WTC11 (cell line): ENCODE data around the gene NOXO1. TPM values are rescaled to one million over a fixed set of nuclear protein-coding genes. Genes with fewer than 3 reads are reported as not detected.

Experiments used
- ATF3 ChIP-seq: sonication (generic); formaldehyde crosslinking; conservative IDR thresholded peaks from 2 replicates; pipeline ENCODE4 v1.8.1; 2022; ENCODE audit warnings: mild to moderate bottlenecking, missing genetic modification reagents
- CREM ChIP-seq: sonication (generic); formaldehyde crosslinking; IDR thresholded peaks from 2 replicates; pipeline ENCODE4 v1.8.1; 2022; ENCODE audit warnings: mild to moderate bottlenecking, missing genetic modification reagents, moderate library complexity
- E2F1 ChIP-seq: sonication (generic); formaldehyde crosslinking; IDR thresholded peaks from 2 replicates; pipeline ENCODE4 v1.8.0; 2022; ENCODE audit warnings: mild to moderate bottlenecking, missing genetic modification reagents
- ETV6 ChIP-seq: sonication (generic); formaldehyde crosslinking; IDR thresholded peaks from 2 replicates; pipeline ENCODE4 v1.8.1; 2022; ENCODE audit warnings: mild to moderate bottlenecking, missing genetic modification reagents
- FOXK1 ChIP-seq: sonication (generic); formaldehyde crosslinking; IDR thresholded peaks from 2 replicates; pipeline ENCODE4 v1.8.0; 2022; ENCODE audit warnings: mild to moderate bottlenecking, moderate library complexity, missing genetic modification reagents
- IRF1 ChIP-seq: sonication (generic); formaldehyde crosslinking; IDR thresholded peaks from 2 replicates; pipeline ENCODE4 v1.8.0; 2023; ENCODE audit warnings: missing genetic modification reagents
- IRF2 ChIP-seq: sonication (generic); formaldehyde crosslinking; IDR thresholded peaks from 2 replicates; pipeline ENCODE4 v1.8.0; 2022; ENCODE audit warnings: low read depth, missing genetic modification reagents, borderline replicate concordance
- JAZF1 ChIP-seq: fragments of 250-450 bp; sonication (Bioruptor Pico); IDR thresholded peaks from 2 replicates; pipeline ENCODE4 v1.9.0; 2021; ENCODE audit warnings: moderate library complexity, mild to moderate bottlenecking, inconsistent platforms
- MAX ChIP-seq: sonication (generic); formaldehyde crosslinking; IDR thresholded peaks from 2 replicates; pipeline ENCODE4 v1.8.0; 2022; ENCODE audit warnings: mild to moderate bottlenecking, missing genetic modification reagents
- MXD4 ChIP-seq: fragments of 250-450 bp; sonication (Bioruptor Pico); IDR thresholded peaks from 2 replicates; pipeline ENCODE4 v1.8.0; 2021; ENCODE audit warnings: mild to moderate bottlenecking, moderate library complexity, borderline replicate concordance
- NFATC4 ChIP-seq: fragments of 250-450 bp; sonication (Bioruptor Pico); IDR thresholded peaks from 2 replicates; pipeline ENCODE4 v1.9.0; 2021; ENCODE audit warnings: mild to moderate bottlenecking
- NFYB ChIP-seq: sonication (generic); formaldehyde crosslinking; conservative IDR thresholded peaks from 2 replicates; pipeline ENCODE4 v1.8.0; 2022; ENCODE audit warnings: low read depth, missing genetic modification reagents
- NR2C2 ChIP-seq: sonication (generic); formaldehyde crosslinking; IDR thresholded peaks from 2 replicates; pipeline ENCODE4 v1.8.0; 2022; ENCODE audit warnings: mild to moderate bottlenecking, missing genetic modification reagents
- PRDM15 ChIP-seq: sonication (generic); formaldehyde crosslinking; IDR thresholded peaks from 2 replicates; pipeline ENCODE4 v1.8.0; 2022; ENCODE audit warnings: missing genetic modification reagents
- PRRX2 ChIP-seq: fragments of 250-450 bp; sonication (Bioruptor Pico); IDR thresholded peaks from 2 replicates; pipeline ENCODE4 v1.8.0; 2021; ENCODE audit warnings: mild to moderate bottlenecking
- SMAD3 ChIP-seq: sonication (generic); formaldehyde crosslinking; IDR thresholded peaks from 2 replicates; pipeline ENCODE4 v1.8.0; 2022; ENCODE audit warnings: missing genetic modification reagents, mild to moderate bottlenecking, borderline replicate concordance
- TCF7 ChIP-seq: sonication (generic); formaldehyde crosslinking; IDR thresholded peaks from 2 replicates; pipeline ENCODE4 v1.8.0; 2022; ENCODE audit warnings: mild to moderate bottlenecking, low read depth, missing genetic modification reagents, moderate library complexity
- TEAD4 ChIP-seq: sonication (generic); formaldehyde crosslinking; IDR thresholded peaks from 2 replicates; pipeline ENCODE4 v1.8.0; 2022; ENCODE audit warnings: mild to moderate bottlenecking, missing genetic modification reagents
- TP53 ChIP-seq: sonication (generic); formaldehyde crosslinking; IDR thresholded peaks from 2 replicates; pipeline ENCODE4 v1.8.1; 2023; ENCODE audit warnings: mild to moderate bottlenecking, missing genetic modification reagents
- ZBTB43 ChIP-seq: sonication (generic); formaldehyde crosslinking; IDR thresholded peaks from 2 replicates; pipeline ENCODE4 v1.8.1; 2023; ENCODE audit warnings: mild to moderate bottlenecking, missing genetic modification reagents
- ZMAT4 ChIP-seq: fragments of 250-450 bp; sonication (Bioruptor Pico); IDR thresholded peaks from 2 replicates; pipeline ENCODE4 v1.9.0; 2021; ENCODE audit warnings: mild to moderate bottlenecking
- ZNF138 ChIP-seq: sonication (generic); formaldehyde crosslinking; conservative IDR thresholded peaks from 2 replicates; pipeline ENCODE4 v1.8.1; 2022; ENCODE audit warnings: mild to moderate bottlenecking, moderate library complexity, missing genetic modification reagents
- ZNF232 ChIP-seq: sonication (generic); formaldehyde crosslinking; IDR thresholded peaks from 2 replicates; pipeline ENCODE4 v1.8.0; 2022; ENCODE audit warnings: mild to moderate bottlenecking, missing genetic modification reagents
- ZNF317 ChIP-seq: sonication (generic); formaldehyde crosslinking; IDR thresholded peaks from 2 replicates; pipeline ENCODE4 v1.8.1; 2023; ENCODE audit warnings: low read depth, mild to moderate bottlenecking, moderate library complexity, missing genetic modification reagents, borderline replicate concordance
- ZNF425 ChIP-seq: fragments of 250-450 bp; sonication (Bioruptor Pico); conservative IDR thresholded peaks from 2 replicates; pipeline ENCODE4 v1.9.0; 2021; ENCODE audit warnings: mild to moderate bottlenecking
- ZNF671 ChIP-seq: fragments of 250-450 bp; sonication (Bioruptor Pico); IDR thresholded peaks from 2 replicates; pipeline ENCODE4 v1.8.0; 2021; ENCODE audit warnings: mild to moderate bottlenecking
- ZSCAN18 ChIP-seq: fragments of 250-450 bp; sonication (Bioruptor Pico); IDR thresholded peaks from 2 replicates; pipeline ENCODE4 v2.1.2; 2022; ENCODE audit warnings: mild to moderate bottlenecking, moderate library complexity
- total RNA-seq: library from RNA; stranded (reverse); gene quantifications from 3 replicates; pipeline ENCODE4 v1.2.3, GENCODE V29; 2021

NOXO1 gene
- total RNA-seq, 1 experiment from 2014 or later = 5.7 TPM

- TF ChIP-seq JAZF1 (CRISPR knock-in tag) = no peak
- no peak; the same call in 1 of the 2 replicates for TF ChIP-seq ATF3 (CRISPR knock-in tag)
- TF ChIP-seq MAX (CRISPR knock-in tag) = peak; percentile 91
- no peak; the same call in 1 of the 2 replicates for TF ChIP-seq TEAD4
- peak; percentile 76 for TF ChIP-seq NFYB
- no peak for TF ChIP-seq ZNF138
- no peak for TF ChIP-seq NR2C2 (CRISPR knock-in tag)
- no peak for TF ChIP-seq IRF2 (CRISPR knock-in tag)
- no peak; the same call in 1 of the 2 replicates for TF ChIP-seq TP53
- no peak; the same call in 1 of the 2 replicates for TF ChIP-seq ZNF425 (CRISPR knock-in tag)
- TF ChIP-seq IRF1 (CRISPR knock-in tag) = no peak
- peak; percentile 37; the same call in 1 of the 2 replicates for TF ChIP-seq SMAD3 (CRISPR knock-in tag)
- TF ChIP-seq TCF7 (CRISPR knock-in tag) = no peak
- 0 out of 2 replicates have a peak, but pooled peaks have one; percentile 71 for TF ChIP-seq ZNF232 (CRISPR knock-in tag)
- no peak for TF ChIP-seq ZBTB43 (CRISPR knock-in tag)
- no peak for TF ChIP-seq MXD4
- TF ChIP-seq ZNF317 = no peak
- no peak; the same call in none of the 2 replicates for TF ChIP-seq NFATC4 (CRISPR knock-in tag)
- TF ChIP-seq CREM (CRISPR knock-in tag) = peak; percentile 93
- no peak for TF ChIP-seq ZSCAN18
- no peak for TF ChIP-seq ZNF671 (CRISPR knock-in tag)
- TF ChIP-seq PRDM15 (CRISPR knock-in tag) = no peak
- peak; percentile 85; the same call in 1 of the 2 replicates for TF ChIP-seq PRRX2 (CRISPR knock-in tag)
- TF ChIP-seq ZMAT4 (CRISPR knock-in tag) = peak; percentile 69; the same call in 1 of the 2 replicates
- peak; percentile 72 for TF ChIP-seq FOXK1 (CRISPR knock-in tag)
- no peak for TF ChIP-seq E2F1 (CRISPR knock-in tag)
- TF ChIP-seq ETV6 (CRISPR knock-in tag) = no peak
Observed at GRCh38 chr16:1964506-1965395, 16.5 kb downstream of the NOXO1 start, which contains the start of gene RPS2 (continued).
